Keratinocyte (primary cell): Measurements from ENCODE around the gene RCVRN. TPM values are rescaled to one million over a fixed set of nuclear protein-coding genes. Genes with fewer than 3 reads are reported as not detected.

Source experiments
- DNase-seq: peaks from one replicate; pipeline ENCODE4 v3.0.0-alpha.2; 2011; ENCODE audit warnings: low read depth, missing footprints, low spot score
- FAIRE-seq: peaks from 2 replicates; lab custom pipeline; 2011; peaks lifted over from hg19 to GRCh38; lab: Jason Lieb, UNC
- H2AFZ ChIP-seq: 2 replicates; pipeline ENCODE4 v1.6.0; 2012; ENCODE audit warnings: low read length, control low read depth, inconsistent platforms; ENCODE audit not compliant: control insufficient read depth
- H3K27ac ChIP-seq: 2 replicates; pipeline ENCODE4 v1.5.1; 2011; ENCODE audit warnings: low read length; ENCODE audit not compliant: control insufficient read depth, insufficient read depth
- H3K27me3 ChIP-seq: 3 replicates; pipeline ENCODE4 v1.6.0; 2011; ENCODE audit warnings: low read length; ENCODE audit not compliant: control insufficient read depth, insufficient read depth; ENCODE audit errors: extremely low read depth
- H3K36me3 ChIP-seq, 2 experiments: 2 replicates in 1 of 2; 3 replicates in 1 of 2; pipeline ENCODE4 v1.5.1; 2011; ENCODE audit warnings: low read length in 2 of 2, mild to moderate bottlenecking in 1 of 2; ENCODE audit not compliant: control insufficient read depth in 2 of 2, insufficient read depth in 2 of 2; ENCODE audit errors: extremely low read depth in 1 of 2
- H3K4me1 ChIP-seq: 3 replicates; pipeline ENCODE4 v1.5.1; 2011; ENCODE audit warnings: low read length; ENCODE audit not compliant: control insufficient read depth, insufficient read depth; ENCODE audit errors: extremely low read depth
- H3K4me2 ChIP-seq: 3 replicates; pipeline ENCODE4 v1.6.0; 2011; ENCODE audit warnings: low read depth, low read length; ENCODE audit not compliant: control insufficient read depth, insufficient read depth; ENCODE audit errors: extremely low read depth
- H3K4me3 ChIP-seq, 3 experiments: fragments of 200-600 bp in 1 of 3; sonication (generic) in 1 of 3; 2 replicates in 2 of 3; 3 replicates in 1 of 3; pipeline ENCODE4 v1.5.1; 2011 to 2016; ENCODE audit warnings: low read length in 3 of 3, mild to moderate bottlenecking in 3 of 3, control low read depth in 2 of 3, inconsistent platforms in 1 of 3, low read depth in 1 of 3, mixed read lengths in 1 of 3, mixed run types in 1 of 3, moderate library complexity in 1 of 3; ENCODE audit not compliant: control insufficient read depth in 2 of 3, insufficient read depth in 2 of 3; ENCODE audit errors: extremely low read depth in 1 of 3
- H3K79me2 ChIP-seq: 2 replicates; pipeline ENCODE4 v1.6.0; 2012; ENCODE audit warnings: low read length; ENCODE audit not compliant: control insufficient read depth, insufficient read depth
- H3K9ac ChIP-seq: 3 replicates; pipeline ENCODE4 v1.6.0; 2011; ENCODE audit warnings: low read length; ENCODE audit not compliant: control insufficient read depth, insufficient read depth; ENCODE audit errors: extremely low read depth
- H3K9me1 ChIP-seq: 3 replicates; pipeline ENCODE4 v1.6.0; 2011; ENCODE audit warnings: low read length; ENCODE audit not compliant: control insufficient read depth, insufficient read depth; ENCODE audit errors: extremely low read depth
- H3K9me3 ChIP-seq: 2 replicates; pipeline ENCODE4 v1.5.1; 2012; ENCODE audit warnings: low read depth, low read length; ENCODE audit not compliant: control insufficient read depth
- H4K20me1 ChIP-seq: 3 replicates; pipeline ENCODE4 v1.6.0; 2011; ENCODE audit warnings: low read length; ENCODE audit not compliant: control insufficient read depth, insufficient read depth; ENCODE audit errors: extremely low read depth
- EZH2 ChIP-seq: IDR thresholded peaks from one replicate; pipeline ENCODE4 v1.6.1; 2012; ENCODE audit warnings: inconsistent platforms, mild to moderate bottlenecking, low read length, moderate library complexity
- dilution Hi-C: fragments of 300-500 bp; cut with MboI; formaldehyde crosslinking; loops from one replicate; pipeline ENCODE4 v1.7.0; 2020; ENCODE audit warnings: low sequenced_read_pairs; ENCODE audit not compliant: extremely low pct_ligation_motif_present
- polyA plus RNA-seq, 5 experiments: library from polyadenylated mRNA; depleted of rRNA in 3 of 5; stranded (reverse) in 3 of 5; stranded (forward) in 1 of 5; unstranded in 1 of 5; fragments of >200 nt; gene quantifications; 1 replicate in 1 of 5; 2 replicates in 3 of 5; 3 replicates in 1 of 5; pipeline versions ENCODE4 v1.2.1 to v1.2.3, GENCODE V29; 2011 to 2012; ENCODE audit warnings: missing spikeins in 2 of 5, low read depth in 1 of 5, low replicate concordance in 1 of 5
- TF ChIP-seq, protein P1 (sequence below), 3 experiments: IDR thresholded peaks in 1 of 3; conservative IDR thresholded peaks in 1 of 3; optimal IDR thresholded peaks in 1 of 3; 2 replicates in 2 of 3; 3 replicates in 1 of 3; pipeline versions ENCODE3 to v1.5.1; 2011; ENCODE audit warnings: low read length in 3 of 3, mild to moderate bottlenecking in 3 of 3, moderate library complexity in 2 of 3, control low read depth in 1 of 3, inconsistent platforms in 1 of 3; ENCODE audit not compliant: insufficient read depth in 2 of 3; ENCODE audit errors: extremely low read depth in 1 of 3

RCVRN gene
- polyA plus RNA-seq, 1 donor (not counting 4 experiments of a cell fraction or from before 2014, with no cell fraction given): not detected

DNA sequence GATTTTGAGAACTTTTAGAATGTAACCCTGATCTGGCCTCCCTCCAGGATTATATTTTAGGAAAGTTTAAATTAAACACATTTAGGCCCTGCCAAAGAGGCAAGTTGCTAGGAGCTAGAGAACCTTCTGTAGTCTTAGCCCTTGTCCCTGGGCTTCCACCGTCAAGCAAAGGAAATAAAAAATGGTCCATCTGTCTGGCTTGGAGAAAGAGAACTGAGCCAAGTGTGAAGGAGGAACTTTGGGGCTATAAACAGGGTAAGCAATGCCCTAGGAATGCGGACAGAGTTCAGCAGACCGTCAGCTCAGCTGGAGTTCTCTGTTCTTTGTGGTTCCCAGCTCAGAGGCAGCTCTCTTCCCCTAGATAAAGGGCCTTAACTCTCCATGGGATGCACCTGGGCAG is 29.6 kb downstream of the RCVRN start:
- H3K27ac ChIP-seq: no peak overlapping the region
- no peak overlapping the region for H3K4me2 ChIP-seq
- FAIRE-seq (no peak), DNase-seq (no peak)
- H2AFZ ChIP-seq: no peak overlapping the region
- no peaks in the 10 kb centered on the region for H3K79me2 ChIP-seq
- H4K20me1 ChIP-seq: no peaks in the 10 kb centered on the region
- no peak overlapping the region for H3K9ac ChIP-seq
- H3K9me1 ChIP-seq: no peaks in the 10 kb centered on the region
- no peaks in the 10 kb centered on the region for H3K27me3 ChIP-seq
- H3K4me3 ChIP-seq: no peak overlapping the region
- no peaks in the 10 kb centered on the region for H3K4me1 ChIP-seq
- dilution Hi-C loops: no loop called here
- H3K36me3 ChIP-seq: no peaks in the 10 kb centered on the region
- TF ChIP-seq, protein P1, sequence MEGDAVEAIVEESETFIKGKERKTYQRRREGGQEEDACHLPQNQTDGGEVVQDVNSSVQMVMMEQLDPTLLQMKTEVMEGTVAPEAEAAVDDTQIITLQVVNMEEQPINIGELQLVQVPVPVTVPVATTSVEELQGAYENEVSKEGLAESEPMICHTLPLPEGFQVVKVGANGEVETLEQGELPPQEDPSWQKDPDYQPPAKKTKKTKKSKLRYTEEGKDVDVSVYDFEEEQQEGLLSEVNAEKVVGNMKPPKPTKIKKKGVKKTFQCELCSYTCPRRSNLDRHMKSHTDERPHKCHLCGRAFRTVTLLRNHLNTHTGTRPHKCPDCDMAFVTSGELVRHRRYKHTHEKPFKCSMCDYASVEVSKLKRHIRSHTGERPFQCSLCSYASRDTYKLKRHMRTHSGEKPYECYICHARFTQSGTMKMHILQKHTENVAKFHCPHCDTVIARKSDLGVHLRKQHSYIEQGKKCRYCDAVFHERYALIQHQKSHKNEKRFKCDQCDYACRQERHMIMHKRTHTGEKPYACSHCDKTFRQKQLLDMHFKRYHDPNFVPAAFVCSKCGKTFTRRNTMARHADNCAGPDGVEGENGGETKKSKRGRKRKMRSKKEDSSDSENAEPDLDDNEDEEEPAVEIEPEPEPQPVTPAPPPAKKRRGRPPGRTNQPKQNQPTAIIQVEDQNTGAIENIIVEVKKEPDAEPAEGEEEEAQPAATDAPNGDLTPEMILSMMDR (optimal IDR thresholded peaks at IDR 0.05 in 1 of 3, IDR thresholded peaks at IDR 0.05 in 1 of 3, conservative IDR thresholded peaks at IDR 0.05 in 1 of 3; ENCODE audit: extremely low read depth in 1 of 3, insufficient read depth in 2 of 3, low read length in 3 of 3): no peak
- no peak for TF ChIP-seq EZH2
- H3K9me3 ChIP-seq: no peaks in the 10 kb centered on the region

DNA sequence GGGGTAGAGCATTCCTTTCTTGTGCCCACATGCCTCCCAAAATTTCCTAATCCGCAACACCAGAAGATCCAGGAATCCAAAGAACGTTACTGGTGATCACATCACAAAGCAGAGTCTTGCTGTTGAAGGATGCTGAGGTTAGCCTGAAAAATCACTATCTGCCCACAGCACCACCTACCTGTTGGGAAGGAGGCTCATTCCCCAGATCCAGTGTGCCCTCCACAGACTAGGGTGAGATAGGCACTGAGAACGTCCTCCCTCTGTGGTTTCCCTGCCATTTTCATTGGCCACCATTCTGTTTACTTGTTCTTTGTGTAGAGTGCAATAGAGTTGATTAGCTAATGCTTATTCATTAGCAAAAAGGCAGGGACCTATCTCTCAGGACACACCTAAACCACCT is 30.3 kb downstream of the RCVRN start:
- dilution Hi-C loops: no loop called here
- H2AFZ ChIP-seq: no peak overlapping the region
- no peaks in the 10 kb centered on the region for H3K9me3 ChIP-seq
- H3K27me3 ChIP-seq: no peaks in the 10 kb centered on the region
- H3K9me1 ChIP-seq: no peaks in the 10 kb centered on the region
- no peak for TF ChIP-seq EZH2
- TF ChIP-seq, protein P1 (optimal IDR thresholded peaks at IDR 0.05 in 1 of 3, IDR thresholded peaks at IDR 0.05 in 1 of 3, conservative IDR thresholded peaks at IDR 0.05 in 1 of 3; ENCODE audit: extremely low read depth in 1 of 3, insufficient read depth in 2 of 3, low read length in 3 of 3): no peak
- H3K4me1 ChIP-seq: no peaks in the 10 kb centered on the region
- DNase-seq (no peak), FAIRE-seq (no peak)
- no peak overlapping the region for H3K4me2 ChIP-seq
- H3K9ac ChIP-seq: no peak overlapping the region
- H4K20me1 ChIP-seq: no peaks in the 10 kb centered on the region
- H3K4me3 ChIP-seq: no peak overlapping the region
- no peak overlapping the region for H3K27ac ChIP-seq
- H3K79me2 ChIP-seq: no peaks in the 10 kb centered on the region
- H3K36me3 ChIP-seq: no peaks in the 10 kb centered on the region
